SIG-M5 treated with dmso at 0.1 percent for 504 hours (cell line): Measurements from ENCODE around the gene ABCA2.

Source experiments
- DNase-seq: peaks from one replicate; lab custom pipeline; 2025; ENCODE audit not compliant: unreplicated experiment; lab: John Stamatoyannopoulos, UW

The ABCA2 gene, protein sequence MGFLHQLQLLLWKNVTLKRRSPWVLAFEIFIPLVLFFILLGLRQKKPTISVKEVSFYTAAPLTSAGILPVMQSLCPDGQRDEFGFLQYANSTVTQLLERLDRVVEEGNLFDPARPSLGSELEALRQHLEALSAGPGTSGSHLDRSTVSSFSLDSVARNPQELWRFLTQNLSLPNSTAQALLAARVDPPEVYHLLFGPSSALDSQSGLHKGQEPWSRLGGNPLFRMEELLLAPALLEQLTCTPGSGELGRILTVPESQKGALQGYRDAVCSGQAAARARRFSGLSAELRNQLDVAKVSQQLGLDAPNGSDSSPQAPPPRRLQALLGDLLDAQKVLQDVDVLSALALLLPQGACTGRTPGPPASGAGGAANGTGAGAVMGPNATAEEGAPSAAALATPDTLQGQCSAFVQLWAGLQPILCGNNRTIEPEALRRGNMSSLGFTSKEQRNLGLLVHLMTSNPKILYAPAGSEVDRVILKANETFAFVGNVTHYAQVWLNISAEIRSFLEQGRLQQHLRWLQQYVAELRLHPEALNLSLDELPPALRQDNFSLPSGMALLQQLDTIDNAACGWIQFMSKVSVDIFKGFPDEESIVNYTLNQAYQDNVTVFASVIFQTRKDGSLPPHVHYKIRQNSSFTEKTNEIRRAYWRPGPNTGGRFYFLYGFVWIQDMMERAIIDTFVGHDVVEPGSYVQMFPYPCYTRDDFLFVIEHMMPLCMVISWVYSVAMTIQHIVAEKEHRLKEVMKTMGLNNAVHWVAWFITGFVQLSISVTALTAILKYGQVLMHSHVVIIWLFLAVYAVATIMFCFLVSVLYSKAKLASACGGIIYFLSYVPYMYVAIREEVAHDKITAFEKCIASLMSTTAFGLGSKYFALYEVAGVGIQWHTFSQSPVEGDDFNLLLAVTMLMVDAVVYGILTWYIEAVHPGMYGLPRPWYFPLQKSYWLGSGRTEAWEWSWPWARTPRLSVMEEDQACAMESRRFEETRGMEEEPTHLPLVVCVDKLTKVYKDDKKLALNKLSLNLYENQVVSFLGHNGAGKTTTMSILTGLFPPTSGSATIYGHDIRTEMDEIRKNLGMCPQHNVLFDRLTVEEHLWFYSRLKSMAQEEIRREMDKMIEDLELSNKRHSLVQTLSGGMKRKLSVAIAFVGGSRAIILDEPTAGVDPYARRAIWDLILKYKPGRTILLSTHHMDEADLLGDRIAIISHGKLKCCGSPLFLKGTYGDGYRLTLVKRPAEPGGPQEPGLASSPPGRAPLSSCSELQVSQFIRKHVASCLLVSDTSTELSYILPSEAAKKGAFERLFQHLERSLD (N-terminal part only)

GRCh38 chr9:137027369-137028262, at the start of gene ABCA2:
Gene ABCA2, minus strand, starts transcription at chr9:137028237. Its CDS starts 97 bp downstream, at chr9:137028140.
- no peak for DNase-seq

DNA sequence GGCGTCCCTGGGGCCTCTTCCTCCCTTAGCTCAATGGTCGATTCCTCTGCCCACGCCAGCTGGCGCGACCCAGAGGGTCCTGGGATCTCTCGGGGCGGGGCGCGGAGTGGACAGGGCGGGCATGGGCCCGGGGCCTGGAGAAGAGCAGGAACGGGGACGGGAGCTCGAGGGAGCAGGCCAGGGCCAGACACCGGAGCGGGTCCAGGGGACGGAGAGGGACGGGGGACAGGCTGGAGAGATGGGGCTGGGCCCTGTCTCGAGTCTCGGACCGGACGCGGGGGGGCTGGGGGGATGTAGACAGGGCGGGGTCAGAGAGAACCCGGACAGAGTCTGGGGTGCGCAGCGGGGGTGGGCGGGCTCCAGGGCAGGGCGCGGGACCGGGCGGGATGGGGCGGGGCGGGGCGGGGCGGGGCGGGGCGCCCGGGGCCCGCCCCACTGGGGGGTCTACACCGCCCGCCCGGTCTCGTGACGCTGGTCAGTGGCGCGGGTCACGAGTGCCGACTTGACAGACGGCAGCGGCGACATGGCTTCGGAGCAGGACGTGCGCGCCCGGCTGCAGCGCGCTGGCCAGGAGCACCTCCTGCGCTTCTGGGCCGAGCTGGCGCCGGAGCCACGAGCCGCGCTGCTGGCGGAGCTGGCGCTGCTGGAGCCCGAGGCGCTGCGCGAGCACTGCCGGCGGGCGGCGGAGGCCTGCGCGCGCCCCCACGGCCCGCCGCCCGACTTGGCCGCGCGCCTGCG, 49.1 kb upstream of the ABCA2 start, which contains the start of gene UAP1L1:
Gene UAP1L1 (plus strand): TSS at position 508 of the 738 bp plus-strand sequence. CDS start 16 bp downstream, at position 524.
- DNase-seq, result no peak

GRCh38 chr9:137076636-137077009, 48.6 kb upstream of the ABCA2 start:
- DNase-seq, result no peak

DNA sequence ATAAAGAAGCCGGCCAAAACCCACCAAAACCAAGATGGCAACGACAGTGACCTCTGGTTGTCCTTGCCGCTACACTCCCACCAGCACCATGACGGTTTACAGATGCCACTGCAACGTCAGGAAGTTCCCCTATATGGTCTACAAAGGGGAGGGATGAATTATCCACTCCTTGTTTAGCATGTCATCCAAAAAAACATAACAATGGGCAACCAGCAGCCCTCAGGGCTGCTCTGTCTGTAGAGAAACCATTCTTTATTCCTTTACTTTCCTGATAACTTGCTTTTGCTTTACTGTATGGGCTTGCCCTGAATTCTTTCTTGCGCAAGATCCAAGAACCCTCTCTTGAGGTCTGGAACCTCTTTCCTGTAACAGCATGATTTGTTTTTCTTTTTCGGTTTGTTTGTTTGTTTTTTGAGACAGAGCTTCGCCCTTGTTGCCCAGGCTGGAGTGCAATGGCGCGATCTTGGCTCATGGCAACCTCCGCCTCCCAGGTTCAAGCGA, 47.3 kb upstream of the ABCA2 start:
- no peak for DNase-seq

GRCh38 chr9:137074657-137075274, 46.7 kb upstream of the ABCA2 start:
- DNase-seq, result no peak

DNA sequence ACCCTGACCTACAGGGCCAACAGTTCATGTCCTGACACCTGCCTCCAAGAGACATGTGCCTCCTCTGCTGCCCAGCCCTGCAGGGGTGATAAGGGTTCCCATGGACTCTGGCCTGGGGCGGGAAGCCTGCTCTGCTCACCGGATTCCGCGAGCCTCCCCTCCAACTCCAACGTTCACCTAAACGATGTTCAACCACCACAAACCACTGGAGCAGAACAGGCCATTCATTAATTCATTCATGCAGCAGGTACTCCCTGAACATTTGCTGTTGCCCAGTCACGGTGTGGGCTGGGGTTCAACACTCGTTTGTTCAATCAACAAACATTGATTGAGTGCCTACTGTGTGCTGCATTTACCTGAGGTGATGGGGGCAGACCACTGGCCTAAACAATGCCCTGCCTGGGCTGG, 46.0 kb upstream of the ABCA2 start:
- DNase-seq, result no peak

DNA sequence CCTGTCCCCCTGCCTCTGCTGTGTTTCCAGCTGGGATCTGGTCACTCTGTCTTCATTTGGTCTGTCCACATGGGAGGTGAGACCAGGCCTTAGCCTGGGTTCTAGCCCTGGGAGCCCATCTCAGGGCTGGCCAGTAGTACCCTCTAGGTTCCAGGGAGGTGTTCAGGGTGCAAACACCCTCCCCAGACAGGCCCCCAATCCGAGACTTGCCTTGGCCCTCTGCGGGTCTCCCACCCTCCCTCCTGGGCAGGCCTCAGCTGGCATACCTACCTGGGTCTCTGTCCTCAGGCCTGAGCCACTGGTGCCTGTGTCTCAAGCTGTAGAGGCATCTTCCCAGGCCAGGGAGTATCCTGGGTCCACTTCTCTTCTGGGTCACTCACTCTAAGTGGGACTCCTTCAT, 43.2 kb upstream of the ABCA2 start:
- DNase-seq, result no peak

GRCh38 chr9:137070906-137071275, 42.9 kb upstream of the ABCA2 start:
- no peak for DNase-seq

DNA sequence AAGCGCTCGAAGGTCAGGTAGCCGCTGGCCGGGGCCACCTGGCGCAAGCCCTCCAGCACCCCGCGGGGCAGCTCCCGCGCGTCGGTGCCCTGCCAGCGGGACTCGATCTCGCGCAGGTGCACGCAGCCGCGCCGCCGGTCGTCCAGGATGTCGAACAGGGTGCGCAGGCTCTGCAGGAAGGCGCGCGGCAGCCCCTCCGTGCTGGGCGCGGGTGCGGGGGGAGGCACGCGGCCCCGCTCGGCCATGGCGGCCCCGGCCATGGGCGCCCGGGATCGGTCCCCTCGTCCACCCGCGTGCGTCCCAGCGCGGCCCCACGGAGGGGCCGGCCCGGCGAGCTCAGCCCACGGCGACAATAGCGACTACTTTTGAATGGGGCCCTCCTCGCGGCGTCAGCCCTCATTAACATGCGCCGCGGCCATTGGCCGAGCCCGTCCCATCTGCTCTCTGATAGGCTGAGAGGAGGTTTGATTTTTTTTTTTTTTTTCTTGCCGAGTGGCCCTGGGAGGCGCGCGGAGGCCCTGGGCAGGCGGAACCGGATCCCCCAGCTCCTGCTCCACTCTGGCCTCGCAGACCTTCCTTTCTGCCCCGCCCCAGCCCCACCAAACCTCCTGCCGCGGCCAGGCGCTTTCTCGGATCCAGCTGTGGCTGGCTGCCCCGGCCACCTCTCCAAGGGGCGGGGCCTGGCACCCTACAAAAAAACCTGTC, 42.3 kb upstream of the ABCA2 start, which contains the start of gene SAPCD2:
Gene SAPCD2 (minus strand): TSS at position 357 of the 705 bp plus-strand sequence. CDS start 97 bp downstream, at position 260.
- DNase-seq, result peak; percentile 84

- no peak for DNase-seq
Observed at GRCh38 chr9:137069508-137070091, 41.6 kb upstream of the ABCA2 start.

GRCh38 chr9:137068539-137069507, 40.8 kb upstream of the ABCA2 start:
- DNase-seq, result no peak

- DNase-seq, result peak; percentile 75
Observed at GRCh38 chr9:137067860-137068538, 40.0 kb upstream of the ABCA2 start.

DNA sequence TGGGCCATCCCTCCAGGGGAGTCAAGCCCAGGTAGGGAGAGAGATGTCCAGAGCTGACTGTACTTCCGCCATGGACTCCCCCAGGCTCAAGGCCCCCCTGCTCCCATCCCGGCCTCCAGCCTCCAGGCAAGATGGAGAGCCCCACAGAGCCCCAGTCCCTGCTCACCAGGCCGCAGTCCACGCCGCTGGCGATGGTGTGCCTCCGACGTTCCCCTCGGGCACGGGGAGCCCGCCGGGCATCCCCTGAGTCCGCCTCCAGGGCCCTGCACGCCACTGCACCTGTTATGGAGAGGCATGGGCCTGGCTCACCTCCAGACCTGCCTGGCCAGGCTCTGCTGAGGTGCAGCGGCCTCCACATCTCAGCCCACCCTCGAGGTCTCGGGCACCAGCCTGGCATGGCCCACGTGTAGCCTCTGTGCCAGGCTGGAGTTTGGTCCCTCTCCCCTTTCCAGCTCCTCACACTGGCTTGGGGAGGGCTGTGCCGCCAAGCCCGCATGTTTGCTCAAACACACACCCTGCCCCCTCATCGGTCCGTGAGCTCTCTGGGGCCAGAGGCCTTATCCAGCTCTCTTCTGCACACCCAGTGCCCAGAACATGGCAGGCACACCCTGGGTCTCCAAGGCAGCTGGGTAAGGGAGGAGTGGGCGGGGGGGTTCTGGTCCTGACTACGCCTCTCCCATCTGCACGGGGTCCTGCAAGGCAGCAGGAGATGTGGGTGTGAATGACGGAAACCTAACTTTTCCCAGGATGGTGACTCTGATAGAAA, 38.2 kb upstream of the ABCA2 start:
- no peak for DNase-seq

DNA sequence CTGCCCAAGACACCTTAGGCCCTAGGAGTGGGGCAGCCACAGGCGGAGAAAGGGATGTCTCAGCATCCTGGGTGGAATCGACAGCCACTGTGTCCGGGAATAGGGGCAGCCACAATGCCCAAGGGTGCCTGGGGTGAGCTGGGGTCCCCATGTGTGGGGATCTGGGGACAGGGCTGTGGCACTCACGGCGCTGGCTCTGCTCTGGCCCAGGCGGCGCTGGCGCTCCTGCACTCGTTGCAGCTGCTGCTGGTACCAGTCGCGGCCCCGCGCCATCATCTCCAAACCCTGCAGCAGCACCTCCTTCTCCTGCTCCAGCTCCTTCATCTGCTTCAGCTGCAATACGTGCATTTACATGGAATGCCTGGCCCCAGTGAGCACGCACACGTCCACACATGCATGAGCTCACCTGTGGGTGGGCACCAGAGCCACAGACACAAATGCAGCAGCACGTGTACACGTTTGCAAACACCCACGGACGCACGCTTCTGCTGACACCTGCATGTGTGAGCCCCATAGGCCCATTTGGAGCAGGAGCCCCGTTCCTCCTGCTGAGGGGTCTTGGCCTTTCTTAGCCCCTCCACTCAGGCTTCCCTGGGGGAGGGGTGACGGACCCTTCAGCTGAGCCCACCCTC, 37.4 kb upstream of the ABCA2 start:
- no peak for DNase-seq

- DNase-seq, result no peak
Observed at GRCh38 chr9:137064880-137065164, 36.8 kb upstream of the ABCA2 start.
